H1 (cell line): ENCODE results near the gene ARHGAP12. TPM values are rescaled to one million over a fixed set of nuclear protein-coding genes. Genes with fewer than 3 reads are reported as not detected.

Experiments
- CTCF ChIA-PET: fragments of 300-600 bp; sonication (Branson Sonifier 250); formaldehyde crosslinking; loops from one replicate; lab custom pipeline; 2021; ENCODE audit not compliant: partially characterized antibody; lab: Charles Lee
- POLR2A ChIA-PET: fragments of 300-600 bp; sonication (Branson Sonifier 250); formaldehyde crosslinking; loops from one replicate; lab custom pipeline; 2021; ENCODE audit warnings: inconsistent platforms; ENCODE audit not compliant: partially characterized antibody; lab: Charles Lee
- DNase-seq, 2 experiments: peaks; one replicate each; pipeline versions ENCODE4 v3.0.0 to v3.0.0-alpha.2; 2010 to 2022; ENCODE audit warnings: low spot score in 2 of 2, low read depth in 1 of 2, mixed read lengths in 1 of 2
- FAIRE-seq: peaks from 2 replicates; lab custom pipeline; 2011; peaks lifted over from hg19 to GRCh38; lab: Jason Lieb, UNC
- H2AFZ ChIP-seq: 2 replicates; pipeline ENCODE4 v1.8.1; 2012; ENCODE audit warnings: low read length, inconsistent platforms
- H2AK5ac ChIP-seq: 2 replicates; pipeline ENCODE4 v1.6.1; 2013; ENCODE audit warnings: low read depth, low read length
- H2BK120ac ChIP-seq: replicated peaks from 2 replicates; pipeline ENCODE3; 2013; ENCODE audit warnings: low read depth, low read length, inconsistent platforms
- H2BK12ac ChIP-seq: 2 replicates; pipeline ENCODE4 v1.6.1; 2013; ENCODE audit warnings: low read depth, low read length
- H2BK15ac ChIP-seq: 2 replicates; pipeline ENCODE4 v1.6.1; 2013; ENCODE audit warnings: low read length
- H2BK20ac ChIP-seq: 2 replicates; pipeline ENCODE4 v1.6.1; 2013; ENCODE audit warnings: low read length
- H2BK5ac ChIP-seq: 2 replicates; pipeline ENCODE4 v1.6.1; 2013; ENCODE audit warnings: low read depth, low read length
- H3K14ac ChIP-seq: 2 replicates; pipeline ENCODE4 v1.6.1; 2013; ENCODE audit warnings: inconsistent platforms; ENCODE audit not compliant: insufficient read length
- H3K18ac ChIP-seq: 2 replicates; pipeline ENCODE4 v1.6.1; 2013; ENCODE audit warnings: low read length; ENCODE audit errors: extremely low read depth
- H3K23ac ChIP-seq: 2 replicates; pipeline ENCODE4 v1.6.1; 2013; ENCODE audit warnings: inconsistent platforms; ENCODE audit not compliant: insufficient read length
- H3K23me2 ChIP-seq: 2 replicates; pipeline ENCODE4 v1.6.1; 2013; ENCODE audit warnings: low read depth, low read length
- H3K27ac ChIP-seq: 2 replicates; pipeline ENCODE4 v1.6.1; 2011; ENCODE audit warnings: low read depth, low read length, inconsistent platforms
- H3K27me3 ChIP-seq, 4 experiments: replicated peaks in 1 of 4; 1 replicate in 1 of 4; 2 replicates in 3 of 4; pipeline versions ENCODE4 v1.6.1 to v1.8.1; 2011 to 2013; ENCODE audit warnings: low read length in 3 of 4, mild to moderate bottlenecking in 3 of 4, inconsistent platforms in 2 of 4, mixed read lengths in 2 of 4, moderate library complexity in 1 of 4; ENCODE audit not compliant: control insufficient read depth in 3 of 4, insufficient read depth in 3 of 4; ENCODE audit errors: extremely low read depth in 1 of 4
- H3K36me3 ChIP-seq, 4 experiments: 2 replicates each; pipeline versions ENCODE4 v1.6.1 to v1.8.1; 2011 to 2013; ENCODE audit warnings: mild to moderate bottlenecking in 4 of 4, low read length in 3 of 4, moderate library complexity in 2 of 4, control low read depth in 1 of 4, inconsistent platforms in 1 of 4; ENCODE audit not compliant: insufficient read depth in 4 of 4, control insufficient read depth in 2 of 4
- H3K4ac ChIP-seq: replicated peaks from 2 replicates; pipeline ENCODE3; 2013; ENCODE audit warnings: low read length, low read depth, mixed read lengths, inconsistent platforms; ENCODE audit not compliant: insufficient read length
- H3K4me1 ChIP-seq, 4 experiments: replicated peaks in 1 of 4; 1 replicate in 1 of 4; 2 replicates in 3 of 4; pipeline versions ENCODE4 v1.6.1 to v1.8.1; 2011 to 2013; ENCODE audit warnings: low read length in 3 of 4, inconsistent platforms in 2 of 4, mixed read lengths in 1 of 4; ENCODE audit not compliant: insufficient read depth in 4 of 4, control insufficient read depth in 3 of 4
- H3K4me2 ChIP-seq, 2 experiments: 2 replicates each; pipeline versions ENCODE4 v1.6.1 to v1.8.1; 2011 to 2013; ENCODE audit warnings: low read depth in 2 of 2, low read length in 2 of 2, control low read depth in 1 of 2, inconsistent platforms in 1 of 2, mild to moderate bottlenecking in 1 of 2; ENCODE audit not compliant: insufficient read depth in 1 of 2
- H3K4me3 ChIP-seq, 4 experiments: fragments of 200-600, 300-600 bp in 1 of 4; sonication (generic), shearing (Covaris generic), sonication (Bioruptor Twin) in 1 of 4; 2 replicates each; pipeline versions ENCODE4 v1.5.1 to v1.8.1; 2011 to 2016; ENCODE audit warnings: low read length in 4 of 4, low read depth in 3 of 4, control low read depth in 2 of 4, inconsistent platforms in 2 of 4, mild to moderate bottlenecking in 2 of 4, mixed read lengths in 1 of 4, moderate library complexity in 1 of 4; ENCODE audit not compliant: insufficient read depth in 2 of 4; ENCODE audit errors: extremely low read depth in 1 of 4
- H3K56ac ChIP-seq: replicated peaks from 2 replicates; pipeline ENCODE3; 2013; ENCODE audit warnings: low read depth, mild to moderate bottlenecking, mixed read lengths, low read length, inconsistent platforms; ENCODE audit not compliant: insufficient read length
- H3K79me1 ChIP-seq: 2 replicates; pipeline ENCODE4 v1.6.1; 2013; ENCODE audit warnings: low read depth, low read length, control low read depth
- H3K79me2 ChIP-seq, 2 experiments: 2 replicates each; pipeline versions ENCODE4 v1.6.1 to v1.8.1; 2012 to 2013; ENCODE audit warnings: low read length in 2 of 2, mild to moderate bottlenecking in 2 of 2, inconsistent platforms in 1 of 2; ENCODE audit not compliant: insufficient read depth in 2 of 2, control insufficient read depth in 1 of 2
- H3K9ac ChIP-seq, 4 experiments: replicated peaks in 1 of 4; 1 replicate in 1 of 4; 2 replicates in 3 of 4; pipeline versions ENCODE4 v1.6.1 to v1.8.1; 2011 to 2013; ENCODE audit warnings: low read depth in 3 of 4, low read length in 3 of 4, control low read depth in 2 of 4, mild to moderate bottlenecking in 2 of 4, moderate library complexity in 2 of 4, inconsistent platforms in 1 of 4; ENCODE audit errors: extremely low read depth in 1 of 4
- H3K9me3 ChIP-seq, 2 experiments: 2 replicates each; pipeline versions ENCODE4 v1.6.1 to v1.8.1; 2012 to 2013; ENCODE audit warnings: mild to moderate bottlenecking in 2 of 2, moderate library complexity in 2 of 2, control low read depth in 1 of 2, inconsistent platforms in 1 of 2, low read depth in 1 of 2, low read length in 1 of 2, mixed read lengths in 1 of 2; ENCODE audit not compliant: insufficient read depth in 2 of 2
- H4K20me1 ChIP-seq, 2 experiments: replicated peaks in 1 of 2; 2 replicates each; pipeline versions ENCODE3 to v1.8.1; 2011 to 2013; ENCODE audit warnings: inconsistent platforms in 2 of 2, low read length in 2 of 2, mild to moderate bottlenecking in 1 of 2; ENCODE audit not compliant: insufficient read depth in 2 of 2, control insufficient read depth in 1 of 2
- H4K5ac ChIP-seq: 2 replicates; pipeline ENCODE4 v1.6.1; 2013; ENCODE audit warnings: low read length, low read depth, mixed read lengths, inconsistent platforms; ENCODE audit not compliant: insufficient read length
- H4K8ac ChIP-seq: 2 replicates; pipeline ENCODE4 v1.8.0; 2013; ENCODE audit warnings: mild to moderate bottlenecking, moderate library complexity, low read length, inconsistent platforms; ENCODE audit not compliant: insufficient read depth; ENCODE audit errors: extremely low read depth
- H4K91ac ChIP-seq: replicated peaks from 2 replicates; pipeline ENCODE3; 2013; ENCODE audit warnings: low read length, mixed read lengths, inconsistent platforms; ENCODE audit not compliant: insufficient read length
- ATF3 ChIP-seq: IDR thresholded peaks from 2 replicates; pipeline ENCODE4 v1.6.1; 2011; ENCODE audit warnings: low read depth, mild to moderate bottlenecking, low read length; ENCODE audit not compliant: insufficient read depth
- HDAC2 ChIP-seq, 2 experiments: fragments of 300-600 bp in 1 of 2; sonication (generic) in 1 of 2; IDR thresholded peaks; 2 replicates each; pipeline ENCODE4 v1.6.1; 2011 to 2012; ENCODE audit warnings: low read depth in 2 of 2, low read length in 2 of 2, mild to moderate bottlenecking in 2 of 2, moderate library complexity in 2 of 2, borderline replicate concordance in 1 of 2, inconsistent platforms in 1 of 2
- POLR2AphosphoS5 ChIP-seq: IDR thresholded peaks from 2 replicates; pipeline ENCODE4 v1.6.1; 2011; ENCODE audit warnings: low read depth, low read length
- RBBP5 ChIP-seq: IDR thresholded peaks from 2 replicates; pipeline ENCODE4 v1.7.1; 2012; ENCODE audit warnings: low read depth, mild to moderate bottlenecking, inconsistent platforms, low read length, moderate library complexity, borderline replicate concordance
- RFX5 ChIP-seq: IDR thresholded peaks from 2 replicates; pipeline ENCODE4 v1.6.1; 2011; ENCODE audit warnings: low read depth, low read length, improper control_type of control experiment, borderline replicate concordance
- RXRA ChIP-seq: IDR thresholded peaks from 2 replicates; pipeline ENCODE4 v1.6.1; 2011; ENCODE audit warnings: low read depth, mild to moderate bottlenecking, low read length, moderate library complexity; ENCODE audit not compliant: insufficient read depth
- SAP30 ChIP-seq: fragments of 300-600 bp; sonication (generic); IDR thresholded peaks from 2 replicates; pipeline ENCODE4 v1.7.1; 2012; ENCODE audit warnings: low read length, moderate library complexity, mild to moderate bottlenecking, inconsistent platforms; ENCODE audit not compliant: insufficient read depth, insufficient replicate concordance
- SRF ChIP-seq: IDR thresholded peaks from 2 replicates; pipeline ENCODE4 v1.6.1; 2011; ENCODE audit warnings: mild to moderate bottlenecking, low read depth, low read length, moderate library complexity
- USF2 ChIP-seq: IDR thresholded peaks from 2 replicates; pipeline ENCODE4 v1.6.1; 2011; ENCODE audit warnings: low read length, improper control_type of control experiment
- WGBS, 2 experiments: shearing (Covaris generic) in 1 of 2; methylation state at CpG; one replicate each; pipeline versions ENCODE4 v1.1.6 to v1.1.7; 2013 to 2015; ENCODE audit warnings: low lambda C conversion rate in 2 of 2, mixed read lengths in 2 of 2, inconsistent platforms in 1 of 2, low coverage in 1 of 2, missing lambda C conversion rate in 1 of 2; ENCODE audit not compliant: insufficient replicate concordance in 2 of 2, insufficient coverage in 1 of 2, insufficient read length in 1 of 2; ENCODE audit errors: extremely low coverage in 1 of 2, missing lambda C conversion rate in 1 of 2; 5-methylcytosine and 5-hydroxymethylcytosine counted together
- polyA plus RNA-seq, 7 experiments: library from polyadenylated mRNA; depleted of rRNA in 3 of 7; stranded (reverse) in 5 of 7; unstranded in 2 of 7; fragments of >200 nt in 5 of 7; fragments of 200-250 nt in 2 of 7; gene quantifications; 1 replicate in 5 of 7; 2 replicates in 1 of 7; 4 replicates in 1 of 7; pipeline versions ENCODE4 v1.2.1 to v1.2.3, GENCODE V29; 2011 to 2013; ENCODE audit warnings: missing spikeins in 2 of 7, mixed read lengths in 2 of 7
- total RNA-seq: library from RNA; stranded (reverse); fragmentation: NEBNext Ultra II Directional; extraction: Animal tissue kit (Norgen Biotek cat#: 25700); gene quantifications from 2 replicates; pipeline ENCODE4 v1.2.1, GENCODE V29; 2021

The ARHGAP12 gene
- total and polyA plus RNA-seq, 2 of the 8 experiments (the other 6 are each of a cell fraction or from before 2014, with no cell fraction given) = 10.1 to 39.0 TPM

- Histone ChIP-seq H3K79me1 (no peaks in the 10 kb centered on the region), H4K91ac (no peak overlapping the region)
- DNase-seq = no peak
- no peak for TF ChIP-seq RBBP5
- TF ChIP-seq RFX5 = no peak
- no peak for TF ChIP-seq HDAC2 (IDR thresholded peaks at IDR 0.05; ENCODE audit: borderline replicate concordance in 1 of 2, low read depth in 2 of 2, low read length in 2 of 2)
- TF ChIP-seq USF2 = no peak
- no peak for TF ChIP-seq ATF3
- no peak for TF ChIP-seq SAP30
- no peak for TF ChIP-seq SRF
- TF ChIP-seq POLR2AphosphoS5 = no peak
- TF ChIP-seq RXRA = no peak
These were observed 97.7 kb downstream of the ARHGAP12 start for GRCh38 chr10:31830887-31831286.

More at GRCh38 chr10:31830887-31831286, 97.7 kb downstream of the ARHGAP12 start:
- H3K23me2 ChIP-seq = 0 out of 2 replicates have a peak, but pooled peaks cover 3% of the 10 kb centered on the region
- no peak overlapping the region for H3K4ac ChIP-seq
- H3K4me2 ChIP-seq = no peak overlapping the region
- POLR2A ChIA-PET = no interaction called here
- no peaks in the 10 kb centered on the region for H3K27me3 ChIP-seq
- H2AFZ ChIP-seq = no peak overlapping the region
- CTCF ChIA-PET = interaction anchor here (0.6 kb wide), 1 partner anchor 209 kb away, joined by 3 read pairs; no protein-coding TSS in a partner anchor
- no peaks in the 10 kb centered on the region for H4K20me1 ChIP-seq
- no peak overlapping the region for H3K56ac ChIP-seq
- no peaks in the 10 kb centered on the region for H3K9me3 ChIP-seq
- H3K79me2 ChIP-seq = no peaks in the 10 kb centered on the region; a peak in 1 of 4 replicates
- no peak overlapping the region for H2BK20ac ChIP-seq
- H2BK15ac ChIP-seq = no peak overlapping the region
- no peak overlapping the region for H2BK5ac ChIP-seq
- no peak overlapping the region for H2BK120ac ChIP-seq
- no peak overlapping the region for H3K18ac ChIP-seq
- H2AK5ac ChIP-seq = no peak overlapping the region
- no peak overlapping the region for H3K27ac ChIP-seq
- H4K8ac ChIP-seq = no peak overlapping the region
- peaks cover 0 to 4% (median 0%) of the 10 kb centered on the region in 4 experiments; a peak in 1 of 7 replicates for H3K4me1 ChIP-seq
- 76% methylated on average over 5 of the region's 5 CpGs; no CpG with 5 or more reads in 1 of the 2 experiments for WGBS, 2 experiments
- FAIRE-seq = no peak
- H3K14ac ChIP-seq = no peak overlapping the region
- H3K9ac ChIP-seq = no peak overlapping the region
- no peak overlapping the region for H4K5ac ChIP-seq
- no peak overlapping the region for H3K23ac ChIP-seq
- no peak overlapping the region for H3K4me3 ChIP-seq
- no peaks in the 10 kb centered on the region for H3K36me3 ChIP-seq
- no peak overlapping the region for H2BK12ac ChIP-seq
